K562 (cell line): ENCODE data around the gene KRT82. TPM values are rescaled to one million over a fixed set of nuclear protein-coding genes. Genes with fewer than 3 reads are reported as not detected.

Experiments used
- ATAC-seq: fragments of 200-7000 bp; cut with Tn5 transposase; 3 replicates; pipeline ENCODE4 v1.9.1; 2020; ENCODE audit warnings: moderate library complexity
- BruUV-seq: library from RNA; stranded (reverse); fragments of 400-500 nt; replicated peaks from 2 replicates; lab custom pipeline; 2021; lab: Mats Ljungman, UMichigan
- CTCF ChIA-PET: fragments of 300-600 bp; formaldehyde crosslinking; extraction: SDS; loops from one replicate; lab custom pipeline; 2021; ENCODE audit warnings: low intra/inter-chr PET ratio; lab: Yijun Ruan, JAX
- POLR2A ChIA-PET: fragments of 300-600, 350-650 bp; sonication (Branson Sonifier 250); formaldehyde crosslinking; extraction: SDS; loops from one replicate; lab custom pipeline; 2021; ENCODE audit warnings: antibody characterized with exemption, inconsistent platforms; lab: Yijun Ruan, JAX
- DNase-seq, 4 experiments: peaks; one replicate each; pipeline versions ENCODE4 v3.0.0 to v3.0.0-alpha.2; 2011 to 2018; ENCODE audit warnings: low spot score in 3 of 4, mixed read lengths in 3 of 4; ENCODE audit errors: extremely low read depth in 1 of 4
- FAIRE-seq: peaks from 2 replicates; lab custom pipeline; 2011; peaks lifted over from hg19 to GRCh38; lab: Jason Lieb, UNC
- H2AFZ ChIP-seq: 2 replicates; pipeline ENCODE4 v1.6.0; 2011; ENCODE audit warnings: low read depth, low read length, control low read depth, inconsistent platforms
- H3K27ac ChIP-seq: fragments of 200-600 bp; 3 replicates; pipeline ENCODE4 v1.8.0; 2011; ENCODE audit warnings: low read depth, mild to moderate bottlenecking, control low read depth, inconsistent platforms, low read length, moderate library complexity, mixed read lengths; ENCODE audit errors: extremely low read depth
- H3K27me3 ChIP-seq, 2 experiments: fragments of 300-600 bp in 1 of 2; 2 replicates in 1 of 2; 3 replicates in 1 of 2; pipeline versions ENCODE4 v1.6.0 to v1.8.0; 2011; ENCODE audit warnings: inconsistent platforms in 2 of 2, low read length in 2 of 2, mild to moderate bottlenecking in 1 of 2, mixed read lengths in 1 of 2, moderate library complexity in 1 of 2; ENCODE audit not compliant: control insufficient read depth in 2 of 2, insufficient read depth in 2 of 2
- H3K36me3 ChIP-seq: fragments of 300-600 bp; 3 replicates; pipeline ENCODE4 v1.8.0; 2011; ENCODE audit warnings: mild to moderate bottlenecking, low read length, inconsistent platforms; ENCODE audit not compliant: control insufficient read depth, insufficient read depth
- H3K4me1 ChIP-seq, 2 experiments: fragments of 200-600 bp in 1 of 2; replicated peaks in 1 of 2; 2 replicates in 1 of 2; 3 replicates in 1 of 2; pipeline versions ENCODE4 v1.5.1 to v1.8.0; 2011; ENCODE audit warnings: inconsistent platforms in 2 of 2, low read length in 2 of 2, mild to moderate bottlenecking in 1 of 2, mixed read lengths in 1 of 2, moderate library complexity in 1 of 2; ENCODE audit not compliant: control insufficient read depth in 2 of 2, insufficient read depth in 2 of 2
- H3K4me2 ChIP-seq: 2 replicates; pipeline ENCODE4 v1.6.1; 2011; ENCODE audit warnings: low read length, control low read depth, inconsistent platforms, mixed read lengths; ENCODE audit not compliant: insufficient read depth
- H3K4me3 ChIP-seq: fragments of 200-600 bp; sonication (generic), shearing (Covaris generic); 2 replicates; pipeline ENCODE4 v1.5.1; 2016; ENCODE audit warnings: control low read depth, inconsistent platforms
- H3K79me2 ChIP-seq: fragments of 200-600 bp; 3 replicates; pipeline ENCODE4 v1.8.0; 2011; ENCODE audit warnings: low read length, inconsistent platforms; ENCODE audit not compliant: control insufficient read depth, insufficient read depth
- H3K9ac ChIP-seq, 2 experiments: 2 replicates each; pipeline versions ENCODE4 v1.6.0 to v1.6.1; 2011; ENCODE audit warnings: low read depth in 2 of 2, low read length in 2 of 2, control low read depth in 1 of 2, inconsistent platforms in 1 of 2, mild to moderate bottlenecking in 1 of 2, mixed read lengths in 1 of 2; ENCODE audit not compliant: insufficient read depth in 1 of 2
- H3K9me1 ChIP-seq: one replicate; pipeline ENCODE4 v1.6.0; 2011; ENCODE audit warnings: inconsistent platforms, mild to moderate bottlenecking, low read length, moderate library complexity; ENCODE audit not compliant: control insufficient read depth, insufficient read depth
- H3K9me3 ChIP-seq: replicated peaks from 2 replicates; pipeline ENCODE4 v1.5.1; 2011; ENCODE audit warnings: low read depth, low read length, inconsistent platforms; ENCODE audit not compliant: control insufficient read depth, insufficient read depth
- H4K20me1 ChIP-seq: replicated peaks from 2 replicates; pipeline ENCODE4 v1.6.1; 2011; ENCODE audit warnings: low read length, inconsistent platforms, mixed read lengths; ENCODE audit not compliant: control insufficient read depth, insufficient read depth
- BRD9 ChIP-seq: fragments of 450-650 bp; IDR thresholded peaks from 2 replicates; pipeline ENCODE4 v1.6.1; 2018; ENCODE audit warnings: low read depth; ENCODE audit not compliant: partially characterized antibody
- HES1 ChIP-seq: fragments of 450-650 bp; IDR thresholded peaks from 2 replicates; pipeline ENCODE4 v1.6.1; 2016; ENCODE audit warnings: low read depth, mild to moderate bottlenecking, moderate library complexity
- KDM1A ChIP-seq, 2 experiments: fragments of 450-650 bp; IDR thresholded peaks; 2 replicates each; pipeline ENCODE4 v1.6.1; 2016; ENCODE audit warnings: mild to moderate bottlenecking in 2 of 2
- MAZ ChIP-seq, 2 experiments: fragments of 450-650 bp in 1 of 2; sonication (generic) in 1 of 2; formaldehyde crosslinking; IDR thresholded peaks in 1 of 2; conservative IDR thresholded peaks in 1 of 2; 2 replicates each; pipeline versions ENCODE4 v1.4.0 to v1.5.0; 2020; ENCODE audit warnings: mild to moderate bottlenecking in 1 of 2, missing genetic modification reagents in 1 of 2
- MEF2D ChIP-seq: conservative IDR thresholded peaks from 2 replicates; pipeline ENCODE4 v1.6.1; 2016; ENCODE audit warnings: low read depth, missing genetic modification characterization, missing compliant biosample characterization
- MEIS2 ChIP-seq: fragments of 450-650 bp; IDR thresholded peaks from 2 replicates; pipeline ENCODE4 v1.6.1; 2014; ENCODE audit warnings: mild to moderate bottlenecking; ENCODE audit not compliant: partially characterized antibody
- MTA1 ChIP-seq: fragments of 450-650 bp; IDR thresholded peaks from 2 replicates; pipeline ENCODE4 v1.6.1; 2017; ENCODE audit warnings: borderline replicate concordance
- NCOA6 ChIP-seq: fragments of 450-650 bp; IDR thresholded peaks from 2 replicates; pipeline ENCODE4 v1.6.1; 2017; ENCODE audit warnings: mild to moderate bottlenecking
- NFE2 ChIP-seq: IDR thresholded peaks from 2 replicates; pipeline ENCODE4 v1.6.1; 2014; ENCODE audit warnings: antibody characterized with exemption, low read depth
- NFYB ChIP-seq: IDR thresholded peaks from 2 replicates; pipeline ENCODE4 v1.6.1; 2011; ENCODE audit warnings: mild to moderate bottlenecking, moderate library complexity; ENCODE audit not compliant: insufficient read length; ENCODE audit errors: extremely low read depth
- PBX2 ChIP-seq, 2 experiments: IDR thresholded peaks in 1 of 2; conservative IDR thresholded peaks in 1 of 2; 2 replicates each; pipeline ENCODE4 v1.6.1; 2016; ENCODE audit warnings: low read depth in 2 of 2, mild to moderate bottlenecking in 1 of 2, missing compliant biosample characterization in 1 of 2, missing genetic modification characterization in 1 of 2, moderate library complexity in 1 of 2
- SIX5 ChIP-seq, 2 experiments: IDR thresholded peaks; 2 replicates each; pipeline ENCODE4 v1.6.1; 2011; ENCODE audit warnings: low read length in 2 of 2, borderline replicate concordance in 1 of 2, low read depth in 1 of 2, mild to moderate bottlenecking in 1 of 2, moderate library complexity in 1 of 2; ENCODE audit not compliant: insufficient read depth in 1 of 2
- ZNF133 ChIP-seq: fragments of 250-450 bp; sonication (Bioruptor Pico); IDR thresholded peaks from 2 replicates; pipeline ENCODE4 v1.4.0; 2020; ENCODE audit warnings: mild to moderate bottlenecking
- ZNF224 ChIP-seq: sonication (generic); formaldehyde crosslinking; IDR thresholded peaks from 2 replicates; pipeline ENCODE4 v1.8.0; 2022; ENCODE audit warnings: mild to moderate bottlenecking, missing genetic modification reagents
- ZNF431 ChIP-seq: sonication (generic); formaldehyde crosslinking; IDR thresholded peaks from 2 replicates; pipeline ENCODE4 v1.8.0; 2022; ENCODE audit warnings: mild to moderate bottlenecking, missing genetic modification reagents
- WGBS: fragments of 100-300 bp; shearing (Covaris generic); methylation state at CpG from one replicate; pipeline ENCODE4 v1.1.6; 2016; ENCODE audit warnings: low coverage, mixed read lengths; ENCODE audit not compliant: insufficient coverage; ENCODE audit errors: missing lambda C conversion rate; 5-methylcytosine and 5-hydroxymethylcytosine counted together
- in situ Hi-C: fragments of 300-500 bp; cut with MboI; formaldehyde crosslinking; loops from 4 replicates; pipeline ENCODE4 v1.15.0; 2018; ENCODE audit warnings: inconsistent platforms, mixed read lengths
- intact Hi-C: fragments of 100-400 bp; cut with micrococcal nuclease; formaldehyde crosslinking; loops from 2 replicates; pipeline ENCODE4 v1.14.2; 2022
- polyA plus RNA-seq, 8 experiments: library from polyadenylated mRNA; depleted of rRNA in 4 of 8; stranded (reverse) in 5 of 8; unstranded in 3 of 8; fragments of >200 nt; fragmentation: Nextera tagmentation in 2 of 8; fragmentation: Illumina TruSeq in 1 of 8; extraction: Ambion mirVana in 2 of 8; extraction: Trizol in 1 of 8; gene quantifications; 2 replicates each; pipeline versions ENCODE4 v1.2.1 to v1.2.3, GENCODE V29; 2011 to 2014; ENCODE audit warnings: inconsistent platforms in 1 of 8, missing spikeins in 1 of 8
- total RNA-seq, 7 experiments: library from RNA; depleted of rRNA in 6 of 7; stranded (reverse); fragments of >200 nt in 6 of 7; fragmentation: Illumina TruSeq in 2 of 7; extraction: Trizol in 2 of 7; gene quantifications; 2 replicates each; pipeline versions ENCODE4 v1.2.1 to v1.2.3, GENCODE V29; 2011 to 2021; ENCODE audit warnings: low replicate concordance in 1 of 7
- TF ChIP-seq, protein P1 (sequence below): IDR thresholded peaks from 2 replicates; pipeline ENCODE4 v1.6.1; 2016; ENCODE audit warnings: missing genetic modification characterization, missing compliant biosample characterization
- TF ChIP-seq, protein P2 (sequence below): fragments of 450-650 bp; IDR thresholded peaks from 2 replicates; pipeline ENCODE4 v1.6.1; 2014; ENCODE audit warnings: low read depth, mild to moderate bottlenecking, moderate library complexity, borderline replicate concordance

KRT82 gene
- total and polyA plus RNA-seq, 9 of the 15 experiments (the other 6 are each of a cell fraction or from before 2014, with no cell fraction given) = not detected

DNA sequence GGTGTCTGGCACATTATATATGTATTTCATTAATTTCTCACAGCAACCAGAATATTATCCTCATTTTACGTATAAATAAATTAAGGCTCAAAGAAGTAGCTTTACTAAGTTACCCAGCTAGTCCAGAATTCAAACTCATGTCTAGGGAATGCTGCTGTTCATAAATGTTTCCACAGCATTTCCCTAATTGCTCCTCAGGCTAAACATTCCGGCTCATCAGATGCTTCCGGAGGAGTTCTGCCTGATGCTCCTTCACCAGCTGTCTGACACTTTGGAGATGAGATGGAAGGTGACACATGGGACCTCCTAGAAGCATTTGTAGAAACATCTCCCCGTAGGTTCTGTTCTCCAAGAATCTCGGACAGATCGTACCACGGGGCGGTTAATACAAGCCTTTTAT is 51.0 kb downstream of the KRT82 start:
- no peak for TF ChIP-seq NCOA6
- no peak for TF ChIP-seq NFE2
- TF ChIP-seq MEIS2 = no peak
- no peak for TF ChIP-seq BRD9
- TF ChIP-seq, protein P1, sequence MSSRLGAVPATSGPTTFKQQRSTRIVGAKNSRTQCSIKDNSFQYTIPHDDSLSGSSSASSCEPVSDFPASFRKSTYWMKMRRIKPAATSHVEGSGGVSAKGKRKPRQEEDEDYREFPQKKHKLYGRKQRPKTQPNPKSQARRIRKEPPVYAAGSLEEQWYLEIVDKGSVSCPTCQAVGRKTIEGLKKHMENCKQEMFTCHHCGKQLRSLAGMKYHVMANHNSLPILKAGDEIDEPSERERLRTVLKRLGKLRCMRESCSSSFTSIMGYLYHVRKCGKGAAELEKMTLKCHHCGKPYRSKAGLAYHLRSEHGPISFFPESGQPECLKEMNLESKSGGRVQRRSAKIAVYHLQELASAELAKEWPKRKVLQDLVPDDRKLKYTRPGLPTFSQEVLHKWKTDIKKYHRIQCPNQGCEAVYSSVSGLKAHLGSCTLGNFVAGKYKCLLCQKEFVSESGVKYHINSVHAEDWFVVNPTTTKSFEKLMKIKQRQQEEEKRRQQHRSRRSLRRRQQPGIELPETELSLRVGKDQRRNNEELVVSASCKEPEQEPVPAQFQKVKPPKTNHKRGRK (tag) = no peak
- no peak for TF ChIP-seq PBX2 (CRISPR knock-in tag; IDR thresholded peaks at IDR 0.05; ENCODE audit: low read depth)
- no peak for TF ChIP-seq PBX2 (tag; conservative IDR thresholded peaks at IDR 0.05; ENCODE audit: low read depth)
- no peak for TF ChIP-seq NFYB
- TF ChIP-seq MAZ (CRISPR knock-in tag; conservative IDR thresholded peaks at IDR 0.05 in 1 of 2, IDR thresholded peaks at IDR 0.05 in 1 of 2) = no peak
- TF ChIP-seq ZNF431 (CRISPR knock-in tag) = no peak
- TF ChIP-seq, protein P2, sequence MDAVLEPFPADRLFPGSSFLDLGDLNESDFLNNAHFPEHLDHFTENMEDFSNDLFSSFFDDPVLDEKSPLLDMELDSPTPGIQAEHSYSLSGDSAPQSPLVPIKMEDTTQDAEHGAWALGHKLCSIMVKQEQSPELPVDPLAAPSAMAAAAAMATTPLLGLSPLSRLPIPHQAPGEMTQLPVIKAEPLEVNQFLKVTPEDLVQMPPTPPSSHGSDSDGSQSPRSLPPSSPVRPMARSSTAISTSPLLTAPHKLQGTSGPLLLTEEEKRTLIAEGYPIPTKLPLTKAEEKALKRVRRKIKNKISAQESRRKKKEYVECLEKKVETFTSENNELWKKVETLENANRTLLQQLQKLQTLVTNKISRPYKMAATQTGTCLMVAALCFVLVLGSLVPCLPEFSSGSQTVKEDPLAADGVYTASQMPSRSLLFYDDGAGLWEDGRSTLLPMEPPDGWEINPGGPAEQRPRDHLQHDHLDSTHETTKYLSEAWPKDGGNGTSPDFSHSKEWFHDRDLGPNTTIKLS = no peak
- no peak for TF ChIP-seq ZNF133 (CRISPR knock-in tag)
- no peak for TF ChIP-seq MEF2D
- TF ChIP-seq ZNF224 = no peak
- no peak for TF ChIP-seq KDM1A (IDR thresholded peaks at IDR 0.05)
- no peak for TF ChIP-seq MTA1
- no peak for TF ChIP-seq HES1
- no peak for TF ChIP-seq SIX5 (IDR thresholded peaks at IDR 0.05; ENCODE audit: borderline replicate concordance in 1 of 2, insufficient read depth in 1 of 2, low read depth in 1 of 2, low read length in 2 of 2)
- TF ChIP-seq, all 486 proteins: peak for 0
- Histone ChIP-seq H3K4me2 (no peak overlapping the region), H3K9ac (no peak overlapping the region), H3K9me1 (peaks cover 3% of the 10 kb centered on the region), H3K4me1 (no peaks in the 10 kb centered on the region), H3K36me3 (no peaks in the 10 kb centered on the region), H4K20me1 (peaks cover 3% of the 10 kb centered on the region; the same call in 1 of the 2 replicates), H3K27me3 (peaks cover 6 to 51% of the 10 kb centered on the region in 2 experiments; a peak in 4 of 5 replicates), H3K79me2 (no peaks in the 10 kb centered on the region), H3K27ac (no peak overlapping the region), H3K4me3 (no peak overlapping the region), H2AFZ (no peak overlapping the region), H3K9me3 (no peaks in the 10 kb centered on the region)
- FAIRE-seq (no peak), ATAC-seq (no peak), DNase-seq (no peak)
- POLR2A ChIA-PET = no interaction called here
- in situ Hi-C loops = no loop called here
- 3% methylated on average over 8 of the region's 8 CpGs for WGBS
- CTCF ChIA-PET = no interaction called here
- intact Hi-C loops = no loop called here
- BruUV-seq = no TSS peak
